ENCODE measurements around the gene SDF2.
"Not testable (repeated sequence)": the region's sequence is repeated elsewhere in the genome, so short reads cannot be mapped to it uniquely, and the experiment has no call there.

SDF2 gene

DNA sequence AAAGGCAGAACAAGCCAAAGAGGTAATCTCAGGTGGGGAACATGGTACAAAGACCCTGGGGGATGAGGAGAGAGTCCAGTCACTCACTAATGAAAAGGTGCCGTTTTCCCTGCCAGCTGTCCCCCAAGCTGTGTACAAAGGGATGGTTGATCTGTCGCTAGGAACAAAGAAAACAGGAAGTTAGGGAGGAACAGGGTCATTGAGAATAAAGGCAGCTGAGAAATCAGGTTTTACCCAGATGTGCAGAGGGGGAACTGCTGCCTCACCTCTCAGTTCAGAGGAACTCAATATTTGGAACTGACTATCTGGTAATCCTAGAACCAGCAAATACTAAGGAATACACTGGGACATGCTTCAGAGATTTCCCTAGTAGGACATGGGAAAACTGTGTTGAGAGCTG is 49.2 kb downstream of the SDF2 start:
- no CpG with 5 or more reads among the region's 2 CpGs for WGBS, 2 donors (ENCODE audit: extremely low coverage in 2 of 2, insufficient read length in 2 of 2, insufficient replicate concordance in 1 of 2)
- no peak overlapping the region for H2AK5ac ChIP-seq (ENCODE audit: low read depth, low read length)
- H3K36me3 ChIP-seq (replicated peaks in 1 of 2; ENCODE audit: control insufficient read depth in 2 of 2, insufficient read depth in 2 of 2, low read length in 2 of 2): peaks cover 52 to 99% of the 10 kb centered on the region in 2 donors
- no peaks in the 10 kb centered on the region for H3K79me1 ChIP-seq (ENCODE audit: low read depth, low read length)
- no peak overlapping the region for H3K23ac ChIP-seq (ENCODE audit: low read depth, low read length, poor library complexity)
- H3K4me3 ChIP-seq (ENCODE audit: low read length in 2 of 2): no peak overlapping the region
- no peak overlapping the region for H3K4me2 ChIP-seq (ENCODE audit: insufficient read depth, low read length, poor library complexity, severe bottlenecking)
- no peak overlapping the region for H2BK5ac ChIP-seq (ENCODE audit: low read length)
- no peak overlapping the region for H4K91ac ChIP-seq (ENCODE audit: low read depth, low read length, poor library complexity)
- no peak overlapping the region for H3K14ac ChIP-seq (ENCODE audit: low read length)
- no peak overlapping the region for H4K8ac ChIP-seq (ENCODE audit: low read depth, low read length)
- no peak overlapping the region for H3K4ac ChIP-seq (ENCODE audit: low read length)
- no peak overlapping the region for H2BK120ac ChIP-seq (ENCODE audit: low read depth, low read length)
- H3K18ac ChIP-seq (ENCODE audit: low read length): no peak overlapping the region
- H3K4me1 ChIP-seq (ENCODE audit: control insufficient read depth in 2 of 2, insufficient read depth in 1 of 2, low read depth in 1 of 2, low read length in 2 of 2): peaks cover 2 to 5% of the 10 kb centered on the region in 2 donors
- H2BK15ac ChIP-seq (ENCODE audit: low read length): no peak overlapping the region
- DNase-seq (ENCODE audit: low spot score): no peak
- no peak overlapping the region for H2BK12ac ChIP-seq (ENCODE audit: low read length)
- no peaks in the 10 kb centered on the region for H3K27me3 ChIP-seq (ENCODE audit: control insufficient read depth in 3 of 3, insufficient read depth in 3 of 3, low read depth in 1 of 3, low read length in 3 of 3)
- H3K9me3 ChIP-seq (replicated peaks in 1 of 2; ENCODE audit: control insufficient read depth in 2 of 2, insufficient read depth in 1 of 2, low read depth in 1 of 2, low read length in 2 of 2): no peaks in the 10 kb centered on the region
- no peak overlapping the region for H2AFZ ChIP-seq (ENCODE audit: low read length)
- no peak overlapping the region for H3K9ac ChIP-seq (ENCODE audit: low read depth, low read length, poor library complexity)
- H3K27ac ChIP-seq (replicated peaks; ENCODE audit: low read length): no peak overlapping the region

DNA sequence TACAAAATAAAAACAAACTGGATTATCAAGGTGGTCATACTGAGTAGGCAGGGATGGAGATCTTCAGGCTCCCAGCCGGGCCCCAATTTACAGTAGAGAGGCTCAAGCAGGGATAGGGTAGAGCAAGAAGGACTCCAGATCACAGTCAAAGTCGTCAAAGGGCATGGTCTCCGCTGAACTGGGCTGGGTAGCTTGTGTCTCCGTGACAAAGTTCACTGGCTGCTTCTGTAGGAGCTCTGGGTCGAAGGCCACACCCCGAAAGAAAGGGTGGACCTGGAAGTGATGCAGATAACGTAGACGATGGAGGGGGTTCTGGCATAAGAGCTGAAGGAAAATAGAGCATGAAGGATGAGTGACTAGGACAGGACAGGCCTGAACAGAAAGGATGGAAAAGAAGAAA is 51.3 kb downstream of the SDF2 start:
- H3K23ac ChIP-seq (ENCODE audit: low read depth, low read length, poor library complexity): no peak overlapping the region
- no peak overlapping the region for H2BK5ac ChIP-seq (ENCODE audit: low read length)
- no peaks in the 10 kb centered on the region for H3K27me3 ChIP-seq (ENCODE audit: control insufficient read depth in 3 of 3, insufficient read depth in 3 of 3, low read depth in 1 of 3, low read length in 3 of 3)
- no peak overlapping the region for H2BK120ac ChIP-seq (ENCODE audit: low read depth, low read length)
- H4K8ac ChIP-seq (ENCODE audit: low read depth, low read length): no peak overlapping the region
- no peak overlapping the region for H3K14ac ChIP-seq (ENCODE audit: low read length)
- H2BK15ac ChIP-seq (ENCODE audit: low read length): no peak overlapping the region
- H3K27ac ChIP-seq (replicated peaks; ENCODE audit: low read length): no peak overlapping the region
- H3K4ac ChIP-seq (ENCODE audit: low read length): no peak overlapping the region
- no CpG with 5 or more reads among the region's 8 CpGs for WGBS, 2 donors (ENCODE audit: extremely low coverage in 2 of 2, insufficient read length in 2 of 2, insufficient replicate concordance in 1 of 2)
- no peak overlapping the region for H3K18ac ChIP-seq (ENCODE audit: low read length)
- no peak overlapping the region for H2AFZ ChIP-seq (ENCODE audit: low read length)
- no peak overlapping the region for H2BK12ac ChIP-seq (ENCODE audit: low read length)
- H3K4me3 ChIP-seq (ENCODE audit: low read length in 2 of 2): no peak overlapping the region
- no peak for DNase-seq (ENCODE audit: low spot score)
- peaks cover 33 to 90% of the 10 kb centered on the region in 2 donors for H3K36me3 ChIP-seq (replicated peaks in 1 of 2; ENCODE audit: control insufficient read depth in 2 of 2, insufficient read depth in 2 of 2, low read length in 2 of 2)
- no peak overlapping the region for H4K91ac ChIP-seq (ENCODE audit: low read depth, low read length, poor library complexity)
- H3K4me2 ChIP-seq (ENCODE audit: insufficient read depth, low read length, poor library complexity, severe bottlenecking): no peak overlapping the region
- H3K4me1 ChIP-seq (ENCODE audit: control insufficient read depth in 2 of 2, insufficient read depth in 1 of 2, low read depth in 1 of 2, low read length in 2 of 2): peaks cover 2 to 5% of the 10 kb centered on the region in 2 donors
- H2AK5ac ChIP-seq (ENCODE audit: low read depth, low read length): no peak overlapping the region
- no peak overlapping the region for H3K9ac ChIP-seq (ENCODE audit: low read depth, low read length, poor library complexity)
- H3K79me1 ChIP-seq (ENCODE audit: low read depth, low read length): no peaks in the 10 kb centered on the region
- H3K9me3 ChIP-seq (replicated peaks in 1 of 2; ENCODE audit: control insufficient read depth in 2 of 2, insufficient read depth in 1 of 2, low read depth in 1 of 2, low read length in 2 of 2): no peaks in the 10 kb centered on the region

- not testable (repeated sequence) for H2BK15ac ChIP-seq (ENCODE audit: low read length); H3K79me1 ChIP-seq (ENCODE audit: low read depth, low read length); H2BK5ac ChIP-seq (ENCODE audit: low read length); H3K27ac ChIP-seq (replicated peaks; ENCODE audit: low read length); H3K4ac ChIP-seq (ENCODE audit: low read length); DNase-seq (ENCODE audit: low spot score); H4K91ac ChIP-seq (ENCODE audit: low read depth, low read length, poor library complexity); H3K4me1 ChIP-seq (ENCODE audit: control insufficient read depth in 2 of 2, insufficient read depth in 1 of 2, low read depth in 1 of 2, low read length in 2 of 2); H3K4me2 ChIP-seq (ENCODE audit: insufficient read depth, low read length, poor library complexity, severe bottlenecking); H2BK12ac ChIP-seq (ENCODE audit: low read length); H3K9ac ChIP-seq (ENCODE audit: low read depth, low read length, poor library complexity); H2BK120ac ChIP-seq (ENCODE audit: low read depth, low read length); H2AK5ac ChIP-seq (ENCODE audit: low read depth, low read length); H3K18ac ChIP-seq (ENCODE audit: low read length); H2AFZ ChIP-seq (ENCODE audit: low read length); H4K8ac ChIP-seq (ENCODE audit: low read depth, low read length); H3K14ac ChIP-seq (ENCODE audit: low read length); H3K23ac ChIP-seq (ENCODE audit: low read depth, low read length, poor library complexity); H3K27me3 ChIP-seq (ENCODE audit: control insufficient read depth in 3 of 3, insufficient read depth in 3 of 3, low read depth in 1 of 3, low read length in 3 of 3); H3K9me3 ChIP-seq (replicated peaks in 1 of 2; ENCODE audit: control insufficient read depth in 2 of 2, insufficient read depth in 1 of 2, low read depth in 1 of 2, low read length in 2 of 2); H3K4me3 ChIP-seq (ENCODE audit: low read length in 2 of 2)
- no CpG with 5 or more reads among the region's 31 CpGs for WGBS, 2 donors (ENCODE audit: extremely low coverage in 2 of 2, insufficient read length in 2 of 2, insufficient replicate concordance in 1 of 2)
- peaks cover 0 to 35% of the 10 kb centered on the region in 2 donors for H3K36me3 ChIP-seq (replicated peaks in 1 of 2; ENCODE audit: control insufficient read depth in 2 of 2, insufficient read depth in 2 of 2, low read length in 2 of 2)
Observed at GRCh38 chr17:28604031-28604430, 57.7 kb downstream of the SDF2 start.

DNA sequence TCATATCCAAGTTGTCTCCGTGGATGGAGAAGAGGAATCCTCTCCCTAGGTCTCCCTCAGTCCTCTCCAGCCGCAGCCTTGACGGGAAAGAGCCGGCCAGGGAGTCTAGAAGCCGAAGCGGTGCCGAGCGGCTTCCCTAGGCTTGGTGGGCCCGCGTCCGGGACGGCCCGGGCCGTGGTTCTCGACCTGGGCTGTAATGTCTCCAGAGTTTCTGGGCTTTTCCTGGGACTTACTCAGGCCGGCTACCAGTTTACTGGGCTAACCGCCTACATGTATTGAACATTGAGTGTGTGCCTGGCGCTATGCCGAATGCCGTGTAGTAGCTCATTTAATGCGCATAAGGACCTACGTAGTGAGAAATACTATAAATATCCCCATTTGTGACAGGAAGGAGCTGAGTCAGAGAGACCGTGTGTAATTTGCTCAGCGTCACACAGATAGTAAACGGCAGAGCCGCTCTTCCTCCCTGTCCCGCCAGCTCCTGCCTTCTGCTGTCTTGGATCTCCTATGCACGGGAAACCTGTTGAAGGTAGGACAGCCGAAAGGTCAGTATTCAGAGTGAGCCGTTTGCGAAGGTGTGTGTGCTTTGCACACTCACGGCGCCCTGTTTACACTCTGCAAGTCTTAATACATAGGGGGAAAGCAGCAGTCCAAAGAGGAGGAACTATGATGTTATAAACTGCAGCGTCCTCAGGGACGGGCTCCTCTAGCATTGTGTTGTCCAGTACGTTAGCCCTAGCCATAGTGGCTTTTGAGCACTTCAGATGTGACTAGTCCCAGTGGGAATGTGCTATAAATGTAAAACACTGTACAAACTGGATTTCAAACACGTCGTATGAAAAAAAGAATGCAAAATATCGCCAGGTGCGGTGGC is 62.2 kb downstream of the SDF2 start:
- Histone ChIP-seq H3K23ac (ENCODE audit: low read depth, low read length, poor library complexity) (peak overlapping the region; percentile 97), H3K27me3 (ENCODE audit: control insufficient read depth in 3 of 3, insufficient read depth in 3 of 3, low read depth in 1 of 3, low read length in 3 of 3) (peaks cover 0 to 4% (median 0%) of the 10 kb centered on the region in 3 experiments), H3K4me2 (ENCODE audit: insufficient read depth, low read length, poor library complexity, severe bottlenecking) (peak overlapping the region; percentile 74), H2BK15ac (ENCODE audit: low read length) (peak overlapping the region; percentile 62), H2BK120ac (ENCODE audit: low read depth, low read length) (peak overlapping the region; percentile 87), H3K4me1 (ENCODE audit: control insufficient read depth in 2 of 2, insufficient read depth in 1 of 2, low read depth in 1 of 2, low read length in 2 of 2) (peaks cover 9 to 12% of the 10 kb centered on the region in 2 donors), H3K27ac (replicated peaks; ENCODE audit: low read length) (peak overlapping the region; percentile 44), H3K36me3 (replicated peaks in 1 of 2; ENCODE audit: control insufficient read depth in 2 of 2, insufficient read depth in 2 of 2, low read length in 2 of 2) (peaks cover 2 to 38% of the 10 kb centered on the region in 2 donors), H2AFZ (ENCODE audit: low read length) (peak overlapping the region; percentile 90), H2AK5ac (ENCODE audit: low read depth, low read length) (no peak overlapping the region), H3K14ac (ENCODE audit: low read length) (peak overlapping the region; percentile 97), H3K4ac (ENCODE audit: low read length) (no peak overlapping the region), H4K91ac (ENCODE audit: low read depth, low read length, poor library complexity) (no peak overlapping the region), H3K9me3 (replicated peaks in 1 of 2; ENCODE audit: control insufficient read depth in 2 of 2, insufficient read depth in 1 of 2, low read depth in 1 of 2, low read length in 2 of 2) (no peaks in the 10 kb centered on the region), H3K18ac (ENCODE audit: low read length) (peak overlapping the region; percentile 80), H2BK5ac (ENCODE audit: low read length) (no peak overlapping the region), H3K4me3 (ENCODE audit: low read length in 2 of 2) (peak overlapping the region; percentile 81 to 82), H2BK12ac (ENCODE audit: low read length) (peak overlapping the region; percentile 75), H4K8ac (ENCODE audit: low read depth, low read length) (no peak overlapping the region), H3K79me1 (ENCODE audit: low read depth, low read length) (peaks cover 2% of the 10 kb centered on the region), H3K9ac (ENCODE audit: low read depth, low read length, poor library complexity) (peak overlapping the region; percentile 88)
- no CpG with 5 or more reads among the region's 40 CpGs for WGBS, 2 donors (ENCODE audit: extremely low coverage in 2 of 2, insufficient read length in 2 of 2, insufficient replicate concordance in 1 of 2)
- DNase-seq (ENCODE audit: low spot score): no peak

All from neuronal stem cell (in vitro differentiated cells).